ENCODE measurements around the gene SAMD11.

DNA sequence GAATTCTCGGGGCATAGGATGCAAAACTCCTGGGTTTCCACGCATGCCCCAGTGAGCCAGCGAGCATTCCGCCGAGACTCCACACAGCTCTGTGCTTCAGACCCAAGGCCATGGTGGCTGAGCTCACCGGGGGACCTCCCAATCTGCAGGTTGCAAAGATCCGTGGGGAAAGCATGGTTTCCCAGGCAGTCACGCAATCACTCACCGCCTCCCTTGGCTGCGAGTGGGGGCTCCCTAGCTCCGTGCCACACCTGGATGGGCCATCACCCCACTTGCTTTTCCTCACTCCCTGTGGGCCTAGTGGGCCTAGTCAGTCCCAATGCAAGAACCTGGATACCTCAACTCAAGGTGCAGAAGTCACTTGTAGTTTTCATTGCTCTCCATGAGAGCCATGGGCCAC, 37.0 kb upstream of the SAMD11 start:
- no peak for TF ChIP-seq ZFX (IDR thresholded peaks at IDR 0.05)
- TF ChIP-seq, protein P1, sequence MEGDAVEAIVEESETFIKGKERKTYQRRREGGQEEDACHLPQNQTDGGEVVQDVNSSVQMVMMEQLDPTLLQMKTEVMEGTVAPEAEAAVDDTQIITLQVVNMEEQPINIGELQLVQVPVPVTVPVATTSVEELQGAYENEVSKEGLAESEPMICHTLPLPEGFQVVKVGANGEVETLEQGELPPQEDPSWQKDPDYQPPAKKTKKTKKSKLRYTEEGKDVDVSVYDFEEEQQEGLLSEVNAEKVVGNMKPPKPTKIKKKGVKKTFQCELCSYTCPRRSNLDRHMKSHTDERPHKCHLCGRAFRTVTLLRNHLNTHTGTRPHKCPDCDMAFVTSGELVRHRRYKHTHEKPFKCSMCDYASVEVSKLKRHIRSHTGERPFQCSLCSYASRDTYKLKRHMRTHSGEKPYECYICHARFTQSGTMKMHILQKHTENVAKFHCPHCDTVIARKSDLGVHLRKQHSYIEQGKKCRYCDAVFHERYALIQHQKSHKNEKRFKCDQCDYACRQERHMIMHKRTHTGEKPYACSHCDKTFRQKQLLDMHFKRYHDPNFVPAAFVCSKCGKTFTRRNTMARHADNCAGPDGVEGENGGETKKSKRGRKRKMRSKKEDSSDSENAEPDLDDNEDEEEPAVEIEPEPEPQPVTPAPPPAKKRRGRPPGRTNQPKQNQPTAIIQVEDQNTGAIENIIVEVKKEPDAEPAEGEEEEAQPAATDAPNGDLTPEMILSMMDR (conservative IDR thresholded peaks at IDR 0.05): no peak

Data from C4-2B (cell line).